Measurements from ENCODE around the gene RRAGC. TPM values are rescaled to one million over a fixed set of nuclear protein-coding genes. Genes with fewer than 3 reads are reported as not detected.

RRAGC gene
- total RNA-seq, 1 donor from 2014 or later = 11.4 TPM

DNA sequence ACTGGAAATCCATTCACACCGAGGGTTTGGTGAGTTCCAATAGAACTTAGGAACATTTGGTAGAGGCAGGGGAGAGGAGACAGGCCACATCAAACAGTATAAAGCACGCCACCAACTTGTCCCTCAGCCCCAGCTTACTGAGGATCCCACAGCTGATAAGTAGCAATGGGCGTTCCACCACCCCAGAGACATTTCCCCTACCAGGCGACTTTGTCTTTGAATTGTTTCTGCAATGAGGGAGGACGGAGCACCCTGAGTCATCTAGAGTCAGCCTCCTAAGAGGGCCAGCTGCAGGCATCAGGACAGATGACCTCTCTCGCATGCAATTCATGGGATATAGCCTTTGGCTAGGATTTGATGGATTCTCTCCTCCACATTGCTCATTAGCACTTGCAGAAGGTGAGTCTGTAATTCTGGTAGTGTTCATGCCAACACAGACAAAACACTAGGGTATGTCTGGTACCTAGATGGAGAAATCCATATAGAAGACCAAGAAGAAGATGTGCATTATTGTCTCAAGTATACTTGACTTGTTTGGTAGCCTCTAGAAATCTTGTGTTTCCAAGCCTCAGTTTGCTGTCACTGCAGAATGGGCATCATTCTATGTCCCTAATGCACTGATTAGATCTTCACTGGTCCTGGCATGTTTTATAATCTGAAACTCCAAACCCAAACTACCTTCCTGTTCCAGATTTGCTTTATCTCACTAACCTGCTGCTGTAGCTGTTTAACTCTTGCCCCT is 69.0 kb downstream of the RRAGC start:
- Histone ChIP-seq H3F3A (ENCODE audit: low read depth) (peaks cover 10% of the 10 kb centered on the region), H3K27ac (no peak overlapping the region), H3K9me3 (ENCODE audit: low read depth) (peaks cover 5% of the 10 kb centered on the region), H3K4me1 (peaks cover 20% of the 10 kb centered on the region), H3K4me3 (no peak overlapping the region), H4K20me1 (ENCODE audit: low read depth) (no peaks in the 10 kb centered on the region), H3K27me3 (no peaks in the 10 kb centered on the region), H2AFZ (replicated peaks) (no peak overlapping the region), H3K9ac (no peak overlapping the region), H3K4me2 (no peak overlapping the region), H3K79me2 (ENCODE audit: low read depth) (no peaks in the 10 kb centered on the region), H3K36me3 (no peaks in the 10 kb centered on the region)
- Mint-ChIP-seq H3K27me3 (ENCODE audit: insufficient read depth, low read depth) (peaks cover 17% of the 10 kb centered on the region), H3K4me3 (no peak overlapping the region), H3K4me1 (peaks cover 34% of the 10 kb centered on the region), H3K27ac (no peak overlapping the region), H3K36me3 (no peaks in the 10 kb centered on the region), H3K9me3 (peaks cover 6% of the 10 kb centered on the region)
- TF ChIP-seq EZH2phosphoT487 (IDR thresholded peaks at IDR 0.05) (no peak), EZH2 (IDR thresholded peaks at IDR 0.05) (no peak)
- TF ChIP-seq, protein P1, sequence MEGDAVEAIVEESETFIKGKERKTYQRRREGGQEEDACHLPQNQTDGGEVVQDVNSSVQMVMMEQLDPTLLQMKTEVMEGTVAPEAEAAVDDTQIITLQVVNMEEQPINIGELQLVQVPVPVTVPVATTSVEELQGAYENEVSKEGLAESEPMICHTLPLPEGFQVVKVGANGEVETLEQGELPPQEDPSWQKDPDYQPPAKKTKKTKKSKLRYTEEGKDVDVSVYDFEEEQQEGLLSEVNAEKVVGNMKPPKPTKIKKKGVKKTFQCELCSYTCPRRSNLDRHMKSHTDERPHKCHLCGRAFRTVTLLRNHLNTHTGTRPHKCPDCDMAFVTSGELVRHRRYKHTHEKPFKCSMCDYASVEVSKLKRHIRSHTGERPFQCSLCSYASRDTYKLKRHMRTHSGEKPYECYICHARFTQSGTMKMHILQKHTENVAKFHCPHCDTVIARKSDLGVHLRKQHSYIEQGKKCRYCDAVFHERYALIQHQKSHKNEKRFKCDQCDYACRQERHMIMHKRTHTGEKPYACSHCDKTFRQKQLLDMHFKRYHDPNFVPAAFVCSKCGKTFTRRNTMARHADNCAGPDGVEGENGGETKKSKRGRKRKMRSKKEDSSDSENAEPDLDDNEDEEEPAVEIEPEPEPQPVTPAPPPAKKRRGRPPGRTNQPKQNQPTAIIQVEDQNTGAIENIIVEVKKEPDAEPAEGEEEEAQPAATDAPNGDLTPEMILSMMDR (IDR thresholded peaks at IDR 0.05) = no peak
- no peak for DNase-seq (ENCODE audit: low spot score)

DNA sequence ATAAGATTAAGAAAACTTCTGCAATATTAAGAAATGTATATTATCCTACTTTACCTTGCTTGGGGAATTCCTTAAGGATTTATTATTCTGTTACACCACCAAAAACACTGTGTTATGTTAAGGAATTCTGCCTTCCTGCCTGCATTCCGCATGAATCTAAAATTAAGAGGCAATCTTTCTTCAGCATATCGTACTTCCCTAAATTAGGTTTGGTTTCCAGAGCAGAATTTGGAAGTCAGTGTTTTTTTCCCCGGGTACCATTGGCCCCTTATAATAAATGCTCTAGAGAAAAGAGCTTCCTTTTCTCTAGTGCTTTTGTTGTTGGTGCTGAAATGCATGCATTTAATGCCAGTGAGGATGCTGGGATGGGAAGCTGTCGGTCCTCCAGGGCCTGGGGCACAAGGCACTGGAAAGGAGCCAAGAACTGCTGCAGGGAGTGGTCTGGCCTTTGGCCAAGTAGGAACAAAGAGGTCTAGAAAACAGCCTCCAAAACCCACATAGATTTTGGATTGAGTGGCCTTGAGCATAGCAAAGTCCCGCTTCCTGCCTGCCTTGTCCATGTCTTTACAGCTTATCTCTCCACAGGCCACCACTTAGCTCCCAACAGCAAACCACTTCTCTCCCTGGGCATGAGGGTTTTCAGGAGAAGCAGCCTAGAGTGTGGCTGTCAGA is 69.9 kb downstream of the RRAGC start:
- Mint-ChIP-seq H3K4me3 (no peak overlapping the region), H3K27ac (no peak overlapping the region), H3K9me3 (peaks cover 6% of the 10 kb centered on the region), H3K27me3 (ENCODE audit: insufficient read depth, low read depth) (peaks cover 18% of the 10 kb centered on the region), H3K4me1 (peaks cover 39% of the 10 kb centered on the region), H3K36me3 (no peaks in the 10 kb centered on the region)
- Histone ChIP-seq H3K79me2 (ENCODE audit: low read depth) (no peaks in the 10 kb centered on the region), H3K9me3 (ENCODE audit: low read depth) (peaks cover 5% of the 10 kb centered on the region), H3K4me3 (no peak overlapping the region), H3K9ac (no peak overlapping the region), H2AFZ (replicated peaks) (no peak overlapping the region), H3F3A (ENCODE audit: low read depth) (peaks cover 10% of the 10 kb centered on the region), H3K36me3 (no peaks in the 10 kb centered on the region), H3K4me2 (no peak overlapping the region), H3K27me3 (no peaks in the 10 kb centered on the region), H4K20me1 (ENCODE audit: low read depth) (no peaks in the 10 kb centered on the region), H3K27ac (no peak overlapping the region), H3K4me1 (peaks cover 20% of the 10 kb centered on the region)
- no peak for DNase-seq (ENCODE audit: low spot score)
- no peak for TF ChIP-seq EZH2 (IDR thresholded peaks at IDR 0.05)
- TF ChIP-seq, protein P1 (IDR thresholded peaks at IDR 0.05) = no peak
- no peak for TF ChIP-seq EZH2phosphoT487 (IDR thresholded peaks at IDR 0.05)

DNA sequence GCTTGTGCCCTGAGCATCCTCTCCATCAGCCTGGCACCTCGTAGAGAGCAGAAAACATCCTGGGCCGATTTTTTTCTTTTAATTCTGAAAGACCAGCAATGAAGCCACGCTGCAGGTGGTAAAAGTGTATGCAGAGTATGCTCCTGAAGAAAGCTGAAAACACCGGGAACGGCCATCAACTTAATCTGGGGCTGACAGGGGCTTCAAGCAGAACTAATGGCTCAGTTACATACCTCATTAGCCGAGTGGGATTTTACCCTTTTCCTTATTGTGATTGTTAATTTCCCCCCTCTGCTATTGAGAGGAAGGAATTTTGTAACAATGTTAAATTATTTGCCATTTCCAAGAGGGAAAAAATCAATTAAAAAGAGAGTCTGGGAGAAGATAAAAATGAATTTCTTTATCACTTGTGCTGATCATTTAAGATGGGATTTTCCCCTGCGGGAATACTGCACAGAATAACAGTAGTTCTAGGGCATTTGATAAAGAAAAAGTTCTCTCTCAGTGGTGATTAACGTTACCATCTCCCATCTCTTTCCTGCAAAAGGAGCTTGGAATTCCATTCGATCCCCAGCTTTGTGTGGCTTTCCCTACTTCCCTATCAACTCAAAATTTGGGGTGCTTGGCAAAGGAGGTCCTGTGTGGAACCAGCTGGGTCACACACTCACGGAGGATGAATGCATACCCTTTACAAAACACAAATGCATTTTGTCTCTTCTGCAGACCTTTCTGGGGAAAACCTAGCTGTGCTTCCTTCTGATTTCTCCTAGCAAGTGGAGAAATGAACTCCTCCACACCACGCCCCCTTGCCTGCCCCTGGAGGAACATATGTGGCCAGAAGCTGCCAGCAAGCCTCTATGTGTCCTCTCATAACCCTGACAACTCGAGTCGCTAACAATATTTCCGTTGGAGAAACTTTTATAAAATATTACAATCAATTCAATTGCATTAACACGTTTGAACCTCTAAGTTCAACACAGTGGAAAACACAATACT is 70.9 kb downstream of the RRAGC start:
- TF ChIP-seq EZH2phosphoT487 (IDR thresholded peaks at IDR 0.05) = no peak
- no peak for TF ChIP-seq EZH2 (IDR thresholded peaks at IDR 0.05)
- TF ChIP-seq, protein P1 (IDR thresholded peaks at IDR 0.05) = no peak
- no peak overlapping the region for H3K27ac Mint-ChIP-seq
- H3K27me3 ChIP-seq = no peaks in the 10 kb centered on the region

More for the DNA sequence above, 70.9 kb downstream of the RRAGC start:
- H3K4me2 ChIP-seq = peak overlapping the region; percentile 45
- H3K9me3 ChIP-seq (ENCODE audit: low read depth) = no peaks in the 10 kb centered on the region
- H3K27ac ChIP-seq = no peak overlapping the region
- Mint-ChIP-seq H3K36me3 (no peaks in the 10 kb centered on the region), H3K4me3 (no peak overlapping the region), H3K9me3 (peaks cover 2% of the 10 kb centered on the region), H3K4me1 (peaks cover 49% of the 10 kb centered on the region), H3K27me3 (ENCODE audit: insufficient read depth, low read depth) (peaks cover 20% of the 10 kb centered on the region)
- DNase-seq (ENCODE audit: low spot score) = peak; percentile 66
- peaks cover 10% of the 10 kb centered on the region for H3F3A ChIP-seq (ENCODE audit: low read depth)
- no peaks in the 10 kb centered on the region for H3K79me2 ChIP-seq (ENCODE audit: low read depth)
- no peak overlapping the region for H3K9ac ChIP-seq
- H2AFZ ChIP-seq (replicated peaks) = no peak overlapping the region
- no peaks in the 10 kb centered on the region for H3K36me3 ChIP-seq
- H4K20me1 ChIP-seq (ENCODE audit: low read depth) = no peaks in the 10 kb centered on the region
- H3K4me3 ChIP-seq = no peak overlapping the region
- peaks cover 24% of the 10 kb centered on the region for H3K4me1 ChIP-seq

Small RNA genes lying within 50 kb of the gene (small RNA-seq; reads per million reads assigned to genes)
- gene GJA9-MYCBP = not detected

Other genes with a start within 250 kb of the RRAGC start
- gene MYCBP, start 13.6 kb upstream of the RRAGC start, total RNA-seq (ENCODE audit: low replicate concordance) = 32.7 and 36.5 TPM in 2 replicates
- gene GJA9, start 21.8 kb upstream of the RRAGC start, total RNA-seq (ENCODE audit: low replicate concordance) = not detected in 2 replicates
- 1.1 TPM in 1 of 2 replicates, not detected in the other for gene RHBDL2, start 82.1 kb upstream of the RRAGC start, total RNA-seq (ENCODE audit: low replicate concordance)
- gene AKIRIN1, start 131.5 kb upstream of the RRAGC start, total RNA-seq (ENCODE audit: low replicate concordance) = 99.6 and 130 TPM in 2 replicates
- gene NDUFS5, start 166.6 kb upstream of the RRAGC start, total RNA-seq (ENCODE audit: low replicate concordance) = 414 and 738 TPM in 2 replicates